Measurements from ENCODE around the gene PAK6.

Gene PAK6

DNA sequence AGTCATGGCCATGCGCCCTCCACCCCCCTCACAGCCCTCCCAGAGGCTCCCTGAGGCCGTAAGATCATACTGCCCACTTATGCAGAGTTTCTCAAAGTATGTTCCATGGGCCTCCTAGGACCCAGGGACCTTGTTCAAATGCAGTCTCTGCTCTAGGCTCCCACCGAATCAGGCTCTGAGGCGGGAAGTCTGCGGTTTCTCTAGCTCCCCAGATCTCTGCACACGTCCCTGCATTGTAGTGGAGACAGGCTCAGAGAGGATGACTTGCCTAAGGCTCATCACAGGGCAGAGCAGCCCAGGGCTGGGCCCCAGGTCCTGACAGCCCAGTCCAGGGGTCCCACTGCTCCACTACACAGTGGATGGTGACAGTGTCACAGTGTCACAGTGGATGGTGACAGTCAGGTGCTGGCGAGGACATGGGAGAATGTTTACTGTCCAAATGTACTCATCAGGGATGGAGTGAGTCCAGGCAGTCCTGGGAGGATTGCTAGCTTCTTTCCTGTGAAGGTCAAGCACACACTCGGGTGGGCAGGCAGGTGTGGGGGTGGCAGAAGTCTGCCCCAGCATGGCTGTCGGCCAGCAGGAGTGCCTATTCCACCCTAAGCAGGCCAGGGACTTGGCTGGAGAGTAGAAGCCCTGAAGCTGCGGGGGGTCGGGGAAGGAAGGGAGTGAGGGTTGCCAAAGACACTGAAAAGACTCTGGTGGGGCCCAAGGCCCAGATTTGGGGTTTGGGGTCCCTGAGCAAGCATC lies 31.6 kb downstream of the PAK6 start:
- no peaks in the 10 kb centered on the region for H3K9me3 ChIP-seq (ENCODE audit: insufficient read depth, low read depth, low read length)
- H3K4me1 ChIP-seq (ENCODE audit: insufficient read depth, low read length, poor library complexity, severe bottlenecking), result no peaks in the 10 kb centered on the region
- H3K9me2 ChIP-seq (replicated peaks; ENCODE audit: low read depth, low read length), result no peaks in the 10 kb centered on the region
- H3K4me3 ChIP-seq (ENCODE audit: low read length, poor library complexity, severe bottlenecking), result no peak overlapping the region
- no peaks in the 10 kb centered on the region for H4K20me1 ChIP-seq (ENCODE audit: insufficient read depth, low read length, poor library complexity, severe bottlenecking)
- no peaks in the 10 kb centered on the region for H3K36me3 ChIP-seq (ENCODE audit: insufficient read depth, low read length)
- no peaks in the 10 kb centered on the region for H3K27me3 ChIP-seq (ENCODE audit: insufficient read depth, low read length, poor library complexity, severe bottlenecking)
- H2AFZ ChIP-seq (ENCODE audit: low read length), result no peak overlapping the region
- H3K9ac ChIP-seq (ENCODE audit: low read depth, low read length, poor library complexity, severe bottlenecking), result no peak overlapping the region
- H3K79me2 ChIP-seq (ENCODE audit: insufficient read depth, low read length), result no peaks in the 10 kb centered on the region
- no peak overlapping the region for H3K4me2 ChIP-seq (ENCODE audit: low read depth, low read length, poor library complexity, severe bottlenecking)
- no peak for TF ChIP-seq EZH2phosphoT487 (IDR thresholded peaks at IDR 0.05; ENCODE audit: borderline replicate concordance)
- TF ChIP-seq, protein P1, sequence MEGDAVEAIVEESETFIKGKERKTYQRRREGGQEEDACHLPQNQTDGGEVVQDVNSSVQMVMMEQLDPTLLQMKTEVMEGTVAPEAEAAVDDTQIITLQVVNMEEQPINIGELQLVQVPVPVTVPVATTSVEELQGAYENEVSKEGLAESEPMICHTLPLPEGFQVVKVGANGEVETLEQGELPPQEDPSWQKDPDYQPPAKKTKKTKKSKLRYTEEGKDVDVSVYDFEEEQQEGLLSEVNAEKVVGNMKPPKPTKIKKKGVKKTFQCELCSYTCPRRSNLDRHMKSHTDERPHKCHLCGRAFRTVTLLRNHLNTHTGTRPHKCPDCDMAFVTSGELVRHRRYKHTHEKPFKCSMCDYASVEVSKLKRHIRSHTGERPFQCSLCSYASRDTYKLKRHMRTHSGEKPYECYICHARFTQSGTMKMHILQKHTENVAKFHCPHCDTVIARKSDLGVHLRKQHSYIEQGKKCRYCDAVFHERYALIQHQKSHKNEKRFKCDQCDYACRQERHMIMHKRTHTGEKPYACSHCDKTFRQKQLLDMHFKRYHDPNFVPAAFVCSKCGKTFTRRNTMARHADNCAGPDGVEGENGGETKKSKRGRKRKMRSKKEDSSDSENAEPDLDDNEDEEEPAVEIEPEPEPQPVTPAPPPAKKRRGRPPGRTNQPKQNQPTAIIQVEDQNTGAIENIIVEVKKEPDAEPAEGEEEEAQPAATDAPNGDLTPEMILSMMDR (conservative IDR thresholded peaks at IDR 0.05; ENCODE audit: low read length), result no peak
- H3F3A ChIP-seq (ENCODE audit: low read depth), result no peaks in the 10 kb centered on the region

DNA sequence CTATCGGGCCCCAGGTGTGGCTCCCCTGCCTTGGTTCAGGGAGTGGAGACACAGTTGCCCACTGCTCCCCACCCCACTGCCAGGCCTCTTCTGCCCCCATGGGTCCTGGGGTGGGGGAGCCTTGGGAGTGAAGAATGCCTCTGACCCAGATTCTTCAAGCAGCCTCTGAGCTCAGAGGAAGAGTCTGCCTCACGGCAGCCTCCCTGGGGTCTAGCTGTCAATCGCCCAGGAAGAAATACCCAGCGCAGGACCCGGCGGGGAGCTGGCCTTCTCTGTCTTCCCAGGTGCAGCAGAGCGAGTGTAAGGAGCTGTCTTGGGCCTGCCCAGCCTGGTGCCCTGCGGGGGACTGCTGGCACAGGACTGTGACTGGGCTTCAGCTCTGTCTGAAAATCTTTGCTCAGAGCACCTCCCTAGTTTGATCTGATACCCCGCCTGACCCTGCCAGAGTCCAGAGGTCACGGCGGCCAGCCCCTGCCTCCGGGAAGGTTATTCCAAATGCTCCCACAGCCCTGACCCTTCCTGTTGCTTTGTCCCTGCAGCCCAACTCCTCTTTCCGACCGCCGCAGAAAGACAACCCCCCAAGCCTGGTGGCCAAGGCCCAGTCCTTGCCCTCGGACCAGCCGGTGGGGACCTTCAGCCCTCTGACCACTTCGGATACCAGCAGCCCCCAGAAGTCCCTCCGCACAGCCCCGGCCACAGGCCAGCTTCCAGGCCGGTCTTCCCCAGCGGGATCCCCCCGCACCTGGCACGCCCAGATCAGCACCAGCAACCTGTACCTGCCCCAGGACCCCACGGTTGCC lies 33.0 kb downstream of the PAK6 start:
- no peak overlapping the region for H3K9ac ChIP-seq (ENCODE audit: low read depth, low read length, poor library complexity, severe bottlenecking)
- H3K4me2 ChIP-seq (ENCODE audit: low read depth, low read length, poor library complexity, severe bottlenecking), result no peak overlapping the region
- no peaks in the 10 kb centered on the region for H3K79me2 ChIP-seq (ENCODE audit: insufficient read depth, low read length)
- no peak overlapping the region for H2AFZ ChIP-seq (ENCODE audit: low read length)
- no peaks in the 10 kb centered on the region for H4K20me1 ChIP-seq (ENCODE audit: insufficient read depth, low read length, poor library complexity, severe bottlenecking)
- H3K36me3 ChIP-seq (ENCODE audit: insufficient read depth, low read length), result no peaks in the 10 kb centered on the region
- no peaks in the 10 kb centered on the region for H3K9me2 ChIP-seq (replicated peaks; ENCODE audit: low read depth, low read length)
- H3K4me3 ChIP-seq (ENCODE audit: low read length, poor library complexity, severe bottlenecking), result no peak overlapping the region
- TF ChIP-seq, protein P1 (conservative IDR thresholded peaks at IDR 0.05; ENCODE audit: low read length), result no peak
- no peak for TF ChIP-seq EZH2phosphoT487 (IDR thresholded peaks at IDR 0.05; ENCODE audit: borderline replicate concordance)
- H3K9me3 ChIP-seq (ENCODE audit: insufficient read depth, low read depth, low read length), result no peaks in the 10 kb centered on the region
- H3F3A ChIP-seq (ENCODE audit: low read depth), result no peaks in the 10 kb centered on the region
- H3K4me1 ChIP-seq (ENCODE audit: insufficient read depth, low read length, poor library complexity, severe bottlenecking), result peaks cover 10% of the 10 kb centered on the region
- H3K27me3 ChIP-seq (ENCODE audit: insufficient read depth, low read length, poor library complexity, severe bottlenecking), result no peaks in the 10 kb centered on the region

DNA sequence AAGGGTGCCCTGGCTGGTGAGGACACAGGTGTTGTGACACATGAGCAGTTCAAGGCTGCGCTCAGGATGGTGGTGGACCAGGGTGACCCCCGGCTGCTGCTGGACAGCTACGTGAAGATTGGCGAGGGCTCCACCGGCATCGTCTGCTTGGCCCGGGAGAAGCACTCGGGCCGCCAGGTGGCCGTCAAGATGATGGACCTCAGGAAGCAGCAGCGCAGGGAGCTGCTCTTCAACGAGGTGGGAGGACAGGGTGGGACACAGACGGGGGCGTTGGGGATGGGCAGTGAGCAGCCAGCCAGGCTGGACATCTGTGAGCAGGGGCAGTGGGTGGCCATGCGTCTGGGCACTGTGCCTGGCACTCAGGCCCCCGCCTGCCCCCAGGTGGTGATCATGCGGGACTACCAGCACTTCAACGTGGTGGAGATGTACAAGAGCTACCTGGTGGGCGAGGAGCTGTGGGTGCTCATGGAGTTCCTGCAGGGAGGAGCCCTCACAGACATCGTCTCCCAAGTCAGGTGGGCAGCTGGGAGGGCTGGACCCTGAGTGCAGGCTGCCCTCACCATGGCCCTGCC lies 33.7 kb downstream of the PAK6 start:
- H3K79me2 ChIP-seq (ENCODE audit: insufficient read depth, low read length), result no peaks in the 10 kb centered on the region
- H3K9ac ChIP-seq (ENCODE audit: low read depth, low read length, poor library complexity, severe bottlenecking), result no peak overlapping the region
- H4K20me1 ChIP-seq (ENCODE audit: insufficient read depth, low read length, poor library complexity, severe bottlenecking), result no peaks in the 10 kb centered on the region
- no peaks in the 10 kb centered on the region for H3K36me3 ChIP-seq (ENCODE audit: insufficient read depth, low read length)
- H3K4me3 ChIP-seq (ENCODE audit: low read length, poor library complexity, severe bottlenecking), result no peak overlapping the region
- H3K4me2 ChIP-seq (ENCODE audit: low read depth, low read length, poor library complexity, severe bottlenecking), result no peak overlapping the region
- TF ChIP-seq EZH2phosphoT487 (IDR thresholded peaks at IDR 0.05; ENCODE audit: borderline replicate concordance), result no peak
- TF ChIP-seq, protein P1 (conservative IDR thresholded peaks at IDR 0.05; ENCODE audit: low read length), result peak; percentile 37; the same call in 1 of the 2 replicates
- no peaks in the 10 kb centered on the region for H3K27me3 ChIP-seq (ENCODE audit: insufficient read depth, low read length, poor library complexity, severe bottlenecking)
- no peaks in the 10 kb centered on the region for H3F3A ChIP-seq (ENCODE audit: low read depth)
- peaks cover 16% of the 10 kb centered on the region for H3K4me1 ChIP-seq (ENCODE audit: insufficient read depth, low read length, poor library complexity, severe bottlenecking)
- no peaks in the 10 kb centered on the region for H3K9me2 ChIP-seq (replicated peaks; ENCODE audit: low read depth, low read length)
- H2AFZ ChIP-seq (ENCODE audit: low read length), result no peak overlapping the region
- H3K9me3 ChIP-seq (ENCODE audit: insufficient read depth, low read depth, low read length), result no peaks in the 10 kb centered on the region

Measured in Loucy (cell line).